ENCODE results near the gene RERE.
"Not testable (repeated sequence)": the region's sequence is repeated elsewhere in the genome, so short reads cannot be mapped to it uniquely, and the experiment has no call there.

RERE gene

DNA sequence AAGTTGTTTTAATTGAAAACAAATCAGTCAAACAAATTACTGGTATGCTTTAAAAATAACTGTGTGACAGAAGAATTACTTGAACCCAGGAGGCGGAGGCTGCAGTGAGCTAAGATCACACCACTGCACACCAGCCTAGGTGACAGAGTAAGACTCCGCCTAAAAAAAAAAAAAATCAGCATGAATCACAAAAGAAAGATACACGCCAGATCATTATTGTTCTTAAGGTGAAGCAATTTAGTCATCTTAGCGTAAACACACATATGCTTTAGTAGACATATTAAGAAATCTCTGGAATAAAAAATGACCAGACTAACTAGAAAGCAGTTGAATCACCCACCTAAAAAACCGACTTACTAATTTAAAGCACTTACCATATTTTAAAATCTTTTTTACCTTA is 20.2 kb downstream of the RERE start:
- no peak for DNase-seq (ENCODE audit: low read depth)

DNA sequence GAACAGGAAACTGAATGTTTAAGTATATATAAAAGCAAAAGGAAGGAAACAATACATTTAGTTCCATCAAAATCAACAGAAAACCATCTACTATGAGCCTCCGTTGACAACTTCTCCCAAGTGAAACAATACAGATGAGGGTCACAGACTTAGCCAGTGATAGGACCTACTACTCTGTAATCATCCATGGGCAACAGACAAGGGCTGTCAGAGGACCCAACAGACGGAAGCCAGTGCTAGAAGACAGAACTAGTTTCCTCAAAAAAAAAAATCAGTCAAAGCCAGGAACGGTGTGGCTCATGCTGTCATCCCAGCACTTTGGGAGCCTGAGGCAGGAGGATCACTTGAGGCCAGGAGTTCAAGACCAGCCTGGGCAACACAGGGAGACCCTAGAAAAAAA is 20.6 kb downstream of the RERE start:
- no peak for DNase-seq (ENCODE audit: low read depth)

DNA sequence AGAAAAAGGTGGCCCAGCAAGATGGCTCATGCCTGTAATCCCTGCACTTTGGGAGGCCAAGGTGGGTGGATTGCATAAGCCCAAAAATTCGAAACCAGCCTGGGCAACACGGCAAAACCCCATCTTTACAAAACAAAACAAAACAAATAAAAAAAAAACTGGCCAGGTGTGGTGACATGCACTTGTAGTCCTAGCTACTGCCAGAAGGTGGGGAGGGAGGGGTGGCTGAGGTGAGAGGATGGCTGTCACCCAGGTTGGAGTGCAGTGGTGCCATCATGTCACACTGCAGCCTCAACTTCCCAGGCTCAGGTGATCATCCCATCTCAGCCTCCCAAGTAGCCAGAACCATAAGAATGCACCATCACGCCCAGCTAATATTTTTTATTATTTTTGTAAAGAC is 22.8 kb downstream of the RERE start:
- DNase-seq (ENCODE audit: low read depth), result no peak

DNA sequence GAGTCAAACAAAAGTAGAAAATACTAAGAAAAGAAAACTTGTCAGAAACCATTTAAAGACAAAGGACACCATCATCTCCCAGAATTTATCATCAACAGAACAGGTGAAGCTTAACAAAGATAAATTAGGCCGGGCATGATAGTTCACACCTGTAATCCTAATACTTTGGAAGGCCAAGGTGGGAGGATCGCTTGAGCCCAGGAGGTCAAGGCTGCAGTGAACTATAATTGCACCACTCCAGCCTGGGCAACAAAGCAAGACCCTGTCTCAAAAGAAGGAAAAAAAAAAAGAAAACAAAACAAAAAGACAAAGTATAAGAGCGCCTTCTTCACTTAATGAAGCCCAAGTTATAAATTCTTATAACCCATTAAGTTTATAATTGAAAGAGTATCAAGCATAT is 25.6 kb downstream of the RERE start:
- no peak for DNase-seq (ENCODE audit: low read depth)

DNA sequence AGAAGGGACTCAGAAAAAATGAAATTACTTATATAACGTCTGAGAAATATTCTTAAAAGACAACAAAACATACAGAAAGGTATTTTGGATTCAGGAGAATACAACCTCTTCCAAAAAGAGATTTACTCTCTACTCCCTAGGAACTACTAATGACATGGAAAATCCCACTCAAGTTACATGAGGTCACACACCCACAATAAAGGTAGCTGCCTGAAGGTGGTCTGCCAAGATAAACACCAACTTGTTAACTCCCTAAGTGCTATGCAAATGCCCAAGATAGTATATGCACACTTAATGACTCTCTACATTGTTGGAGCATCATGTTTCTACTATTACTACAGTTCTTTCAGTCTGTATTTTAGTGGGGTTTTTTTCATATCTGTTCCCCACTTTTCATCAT is 26.5 kb downstream of the RERE start:
- no peak for DNase-seq (ENCODE audit: low read depth)

DNA sequence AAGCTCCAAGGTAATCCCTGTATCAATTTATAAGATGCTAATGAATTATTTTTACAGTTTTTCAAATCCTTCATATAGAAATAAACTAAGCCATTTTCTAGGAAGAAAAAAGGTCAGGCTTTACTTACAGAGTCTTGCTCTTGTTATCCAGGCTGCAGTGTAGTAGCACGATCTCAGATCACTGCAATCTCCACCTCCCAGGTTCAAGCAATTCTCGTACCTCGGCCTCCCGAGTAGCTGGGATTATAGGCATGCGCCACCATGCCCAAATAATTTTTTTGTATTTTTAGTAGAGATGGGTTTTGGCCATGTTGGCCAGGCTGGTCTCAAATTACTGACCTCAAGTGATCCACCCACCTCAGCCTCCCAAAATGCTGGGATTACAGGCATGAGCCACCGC is 27.0 kb downstream of the RERE start:
- no peak for DNase-seq (ENCODE audit: low read depth)

DNA sequence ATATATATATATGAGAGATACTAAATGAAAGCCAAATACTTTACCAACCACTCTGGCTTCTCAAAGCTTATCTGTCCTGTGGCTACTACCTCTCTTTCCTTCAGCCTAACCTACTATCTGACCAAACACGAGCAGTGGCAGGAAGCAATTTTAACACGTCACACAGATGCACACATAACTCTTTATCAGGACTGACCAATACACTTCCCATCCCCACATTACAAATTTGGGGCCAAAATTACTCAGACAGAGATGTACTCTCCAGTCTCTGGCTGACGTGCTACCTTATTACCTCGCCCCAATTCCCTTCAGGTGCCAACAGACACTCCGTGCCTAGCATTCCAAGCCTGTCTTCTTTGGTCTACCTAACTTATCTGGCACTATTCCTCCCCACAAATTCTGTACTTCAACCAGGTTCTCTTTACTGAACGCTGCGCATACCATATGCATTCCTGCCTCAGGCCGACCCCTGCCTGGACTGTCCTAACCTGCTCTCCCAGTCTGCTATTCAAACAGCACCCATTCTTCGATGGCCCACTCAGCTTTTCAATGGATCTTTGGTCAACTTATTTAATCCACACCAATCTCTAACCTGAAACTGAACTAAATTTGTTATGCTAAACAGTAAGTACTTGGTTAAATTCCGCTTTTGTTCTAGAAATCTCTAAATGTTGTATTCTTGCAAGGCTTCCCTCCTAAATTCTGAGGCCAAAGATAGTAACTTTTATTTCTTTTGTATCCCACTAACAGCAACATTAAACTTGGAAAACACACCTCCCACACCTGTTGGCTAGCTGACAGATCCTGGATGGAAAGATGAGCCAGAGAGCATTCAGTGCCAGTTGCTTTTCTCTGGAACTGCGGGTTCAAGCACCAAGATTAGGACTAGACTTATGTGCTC is 27.9 kb downstream of the RERE start:
- DNase-seq (ENCODE audit: low read depth), result no peak

DNA sequence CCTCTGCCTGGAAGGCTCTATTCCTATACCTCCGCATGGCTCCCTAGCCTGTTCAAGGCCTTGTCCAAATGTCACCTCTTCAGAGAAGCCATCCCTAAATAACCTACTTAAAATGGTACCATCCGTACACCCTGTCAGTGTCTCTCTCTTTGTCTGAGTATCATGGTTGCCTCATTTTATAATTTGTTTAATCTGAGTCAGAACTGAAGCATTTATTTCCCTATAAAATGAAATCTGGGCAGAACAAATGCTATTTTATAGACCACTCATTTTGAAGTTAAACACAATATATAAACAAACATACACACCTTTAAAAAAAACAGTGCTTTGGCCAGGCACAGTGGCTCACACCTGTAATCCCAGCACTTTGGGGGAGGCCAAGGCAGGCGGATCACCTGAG is 30.2 kb downstream of the RERE start:
- DNase-seq (ENCODE audit: low read depth), result no peak

DNA sequence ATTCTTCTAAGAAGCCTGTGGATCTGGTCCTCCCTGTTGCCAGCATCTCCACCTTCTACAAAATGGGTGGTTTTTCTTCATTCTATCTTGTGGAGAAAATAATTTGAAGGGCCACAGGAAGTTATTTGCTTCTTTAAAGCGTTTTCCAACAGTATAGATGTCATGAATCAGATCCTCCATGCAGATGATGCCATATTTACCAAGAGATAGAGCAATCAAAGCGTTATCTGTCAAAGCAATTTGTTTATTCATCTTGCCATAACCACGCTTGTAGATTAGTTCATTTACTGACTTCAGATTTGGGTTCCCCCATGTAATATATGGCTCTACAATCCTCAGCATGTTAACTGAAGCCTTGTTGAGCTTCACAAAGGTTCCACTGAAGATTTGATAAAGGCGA is 31.2 kb downstream of the RERE start:
- DNase-seq (ENCODE audit: low read depth), result not testable (repeated sequence)

DNA sequence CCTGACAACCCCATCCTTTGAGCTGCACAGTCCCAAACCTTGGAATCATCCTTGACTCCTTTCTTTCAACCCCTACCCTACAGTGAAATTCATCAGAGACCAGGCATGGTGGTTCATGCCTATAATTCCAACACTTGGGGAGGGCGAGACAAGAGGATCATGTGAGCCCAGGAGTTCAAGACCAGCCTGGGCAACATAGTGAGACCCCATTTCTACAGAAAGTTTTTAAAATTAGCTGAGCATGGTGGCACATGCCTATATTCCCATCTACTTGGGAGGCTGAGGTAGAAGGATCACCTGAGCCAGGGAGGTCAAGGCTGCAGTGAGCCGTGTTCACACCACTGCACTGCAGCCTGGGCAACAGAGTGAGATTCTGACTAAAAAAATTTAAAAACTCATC is 34.5 kb downstream of the RERE start:
- DNase-seq (ENCODE audit: low read depth), result no peak

DNA sequence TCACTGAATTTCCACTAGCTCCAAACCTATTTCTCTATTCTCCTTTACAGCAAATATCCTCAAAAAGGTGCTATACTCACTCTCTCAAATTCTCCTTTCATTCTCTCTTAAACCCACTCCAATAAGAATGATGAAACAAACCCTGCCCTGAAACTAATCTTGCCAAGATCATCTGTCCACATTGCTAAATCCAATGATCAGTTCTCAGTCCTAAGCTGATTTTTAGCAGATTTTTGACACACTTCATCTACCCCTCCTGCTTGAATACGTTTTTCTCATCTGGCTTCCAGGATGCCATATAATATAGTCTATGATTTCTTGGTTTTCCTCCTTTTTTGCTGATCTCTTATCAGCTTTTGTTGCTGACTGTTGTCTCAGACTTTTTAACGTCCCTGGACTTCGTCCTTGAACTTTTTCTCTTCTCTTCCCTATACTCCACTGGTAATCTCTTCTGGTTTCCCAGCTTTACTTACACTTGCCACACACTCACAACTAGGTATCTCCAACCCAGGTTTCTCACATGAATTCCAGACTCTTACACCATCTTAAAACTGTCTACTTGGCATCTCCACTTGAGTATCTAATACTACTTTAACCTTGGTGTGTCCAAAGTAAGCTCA is 35.3 kb downstream of the RERE start:
- DNase-seq (ENCODE audit: low read depth), result no peak

DNA sequence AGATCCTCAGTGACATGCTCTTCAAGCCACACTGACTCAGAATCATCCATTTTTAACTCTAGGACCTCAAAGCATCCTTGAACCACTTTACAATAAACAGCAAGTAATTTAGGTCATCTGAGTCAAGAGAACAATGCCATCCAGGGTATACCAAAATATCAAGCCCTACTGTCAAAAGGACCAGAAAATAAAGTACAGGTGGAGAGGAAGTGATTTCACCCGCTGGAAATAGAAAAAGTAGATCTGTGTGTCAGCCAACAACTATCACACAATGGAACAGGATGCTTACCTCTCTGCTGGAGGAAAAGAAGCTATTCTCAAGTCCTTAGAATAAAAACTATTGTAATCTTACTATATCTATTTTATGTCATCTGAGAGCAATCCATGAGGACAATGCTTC is 37.0 kb downstream of the RERE start:
- no peak for DNase-seq (ENCODE audit: low read depth)

DNA sequence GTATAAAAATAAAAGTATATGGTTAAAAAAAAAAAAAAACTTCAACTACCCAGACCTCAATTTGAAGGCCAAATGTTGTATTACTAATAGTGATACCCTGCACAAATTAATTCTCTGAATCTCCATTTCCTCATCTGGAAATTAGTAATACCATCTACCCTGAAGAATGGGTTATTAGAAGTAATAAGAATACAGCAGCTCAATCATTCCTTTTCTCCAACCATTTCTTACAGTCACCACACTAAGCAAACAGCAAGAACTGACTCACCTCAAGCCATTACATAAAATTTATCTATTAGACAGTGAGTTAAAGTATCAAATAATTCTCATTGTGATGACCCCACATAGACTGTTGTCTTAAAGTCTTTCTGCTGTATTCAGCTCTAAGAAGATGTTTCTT is 39.6 kb downstream of the RERE start:
- no peak for DNase-seq (ENCODE audit: low read depth)

DNA sequence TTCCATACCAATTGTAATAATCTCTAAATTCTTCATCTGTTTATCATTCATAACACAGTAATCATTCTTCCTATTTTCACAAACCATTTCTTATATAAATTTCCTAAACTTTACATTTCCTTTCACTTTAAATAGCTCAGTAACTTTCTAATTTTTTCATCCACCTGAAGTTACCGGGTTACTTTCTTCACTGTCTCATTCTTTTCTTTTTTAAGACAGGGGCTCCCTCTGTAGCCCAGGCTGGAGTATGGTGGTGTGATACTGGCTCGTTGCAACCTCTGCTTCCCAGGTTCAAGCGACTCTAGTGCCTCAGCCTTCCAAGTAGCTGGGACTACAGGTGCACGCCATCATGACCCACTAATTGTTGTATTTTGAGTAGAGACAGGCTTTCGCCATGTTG is 41.3 kb downstream of the RERE start:
- DNase-seq (ENCODE audit: low read depth), result no peak

DNA sequence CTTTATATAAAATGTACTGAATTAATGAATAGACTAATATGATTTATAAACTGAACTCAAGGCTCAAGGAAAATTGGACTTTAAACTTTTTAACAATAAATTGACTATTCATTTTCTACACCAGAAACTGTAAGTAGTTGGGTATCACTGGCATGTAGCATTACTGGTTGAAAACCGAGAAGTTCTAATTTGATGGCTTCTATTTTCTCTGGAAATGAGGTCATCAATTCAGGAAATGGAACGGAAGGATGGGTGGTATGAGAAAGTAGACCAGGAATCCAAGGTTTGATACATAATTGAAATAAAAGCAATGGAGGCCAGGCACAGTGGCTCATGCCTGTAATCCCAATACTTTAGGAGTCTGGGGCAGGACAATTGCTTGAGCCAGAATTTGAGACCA is 50.4 kb downstream of the RERE start:
- no peak for DNase-seq (ENCODE audit: low read depth)

DNA sequence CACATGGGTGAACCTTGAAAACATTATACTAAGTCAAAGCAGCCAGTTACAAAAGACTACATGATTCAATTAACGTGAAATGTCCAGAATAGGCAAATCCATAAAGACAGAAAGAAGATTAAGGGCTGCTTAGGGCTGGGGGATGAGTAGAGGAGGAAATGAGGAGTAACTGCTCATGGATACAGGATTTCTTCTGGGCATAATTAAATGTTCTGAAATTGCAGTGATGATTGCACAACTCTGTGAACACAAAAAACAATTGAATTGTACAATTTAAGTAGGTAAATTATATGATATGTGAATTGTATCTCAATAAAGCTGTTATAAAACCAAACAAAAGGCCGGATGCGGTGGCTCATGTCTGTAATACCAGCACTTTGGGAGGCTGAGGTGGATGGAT is 52.2 kb downstream of the RERE start:
- no peak for DNase-seq (ENCODE audit: low read depth)

DNA sequence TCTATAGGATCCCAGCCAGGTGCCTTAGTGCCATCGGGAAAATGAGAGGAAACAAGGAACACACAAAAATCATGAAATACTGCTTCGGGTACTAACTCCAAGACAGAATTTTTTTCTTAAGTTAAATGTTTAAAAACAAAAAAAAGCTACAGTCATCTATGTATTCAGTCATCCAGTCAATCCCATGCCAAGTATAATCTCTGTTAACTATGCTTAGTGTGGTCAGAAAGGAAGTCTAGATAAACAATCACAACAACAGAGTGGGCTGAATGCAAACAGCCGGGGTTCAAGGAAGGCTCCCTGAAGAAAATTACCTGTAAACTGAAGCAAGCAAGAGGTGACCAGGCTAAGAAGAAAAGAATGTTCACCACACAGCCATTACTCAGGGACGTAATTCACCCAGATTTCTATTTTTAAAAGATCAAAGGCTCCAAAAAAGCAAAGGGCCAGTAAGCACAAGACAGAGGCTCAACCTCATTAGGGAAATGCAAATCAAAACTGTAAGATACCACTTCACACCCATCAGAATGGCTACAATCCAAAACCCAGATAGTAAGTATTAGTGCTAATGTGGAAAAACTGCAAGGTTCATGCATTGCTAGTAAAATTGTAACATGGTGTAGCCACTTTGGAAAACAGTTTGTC is 53.0 kb downstream of the RERE start:
- no peak for DNase-seq (ENCODE audit: low read depth)

DNA sequence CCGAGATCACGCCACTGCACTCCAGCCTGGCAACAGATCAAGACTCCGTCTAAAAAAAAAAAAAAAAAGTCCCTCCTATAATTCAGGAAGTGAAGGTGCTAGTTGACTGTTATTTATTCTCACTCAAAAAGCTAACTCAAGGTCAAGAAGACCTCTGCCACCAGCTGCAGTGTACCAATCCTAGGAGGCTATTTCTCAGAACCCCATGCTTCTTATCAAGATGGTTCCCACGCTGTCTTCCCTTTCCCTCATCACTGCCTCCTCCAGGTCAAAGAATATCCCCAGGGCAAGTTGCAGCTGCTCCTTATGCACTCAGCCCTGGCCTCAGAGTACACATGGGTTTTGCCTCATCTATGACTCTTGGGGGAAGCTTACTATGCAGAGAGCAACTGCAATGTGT is 53.6 kb downstream of the RERE start:
- DNase-seq (ENCODE audit: low read depth), result no peak

DNA sequence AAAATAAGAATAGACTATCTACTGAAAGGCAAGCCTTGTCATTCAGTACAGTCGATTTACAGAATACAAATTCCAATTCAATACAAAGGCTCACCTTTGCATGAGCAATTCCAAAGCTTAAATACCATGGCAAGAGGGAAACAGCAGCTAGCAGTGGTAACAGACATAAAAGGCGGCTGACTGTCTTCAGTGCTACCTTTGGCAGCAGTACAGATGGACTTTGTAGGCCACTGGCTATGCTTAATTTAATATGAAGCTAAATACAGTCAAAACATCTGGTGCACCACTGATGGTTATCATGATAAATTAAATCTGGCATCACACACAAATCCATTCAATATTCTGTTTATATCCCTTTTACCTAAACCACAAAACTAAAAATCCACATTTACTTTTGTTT is 62.4 kb downstream of the RERE start:
- no peak for DNase-seq (ENCODE audit: low read depth)

DNA sequence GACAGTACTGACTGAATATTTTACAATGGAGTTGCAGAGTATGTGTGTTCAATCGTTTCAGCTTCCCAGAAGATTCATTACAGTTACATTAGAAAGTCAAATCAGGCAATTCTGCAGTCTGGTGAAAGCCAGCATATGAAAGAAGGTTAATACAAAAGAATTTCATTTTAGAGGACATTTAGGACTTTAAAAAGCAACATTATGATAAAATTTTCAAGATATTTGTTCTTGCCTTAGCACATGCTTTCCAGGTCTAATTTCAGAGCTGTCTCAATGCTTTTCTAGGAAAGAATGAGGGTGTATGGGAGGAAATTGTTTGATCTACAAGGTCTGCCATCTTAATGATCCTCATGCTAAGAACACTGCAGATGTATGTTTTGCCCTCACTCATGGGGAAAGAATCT is 63.2 kb downstream of the RERE start:
- no peak for DNase-seq (ENCODE audit: low read depth)

DNA sequence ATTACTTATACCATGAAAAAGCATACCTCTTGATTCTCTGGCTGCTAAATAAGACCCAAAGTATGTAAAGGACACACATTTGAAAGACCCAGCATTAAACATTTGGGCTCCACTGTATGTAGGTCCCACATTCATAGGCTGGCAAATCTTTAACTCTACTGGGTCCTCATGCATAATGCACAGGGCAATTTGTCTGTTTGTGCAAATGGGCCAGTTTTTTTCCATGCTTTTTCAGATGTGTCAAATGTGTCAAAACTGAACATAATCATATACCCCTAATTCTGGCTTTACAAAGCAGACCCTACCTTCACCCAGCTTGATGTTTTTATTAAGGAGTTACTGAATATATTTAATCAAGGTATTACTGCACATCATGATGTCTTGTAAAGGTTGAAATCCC is 63.7 kb downstream of the RERE start:
- no peak for DNase-seq (ENCODE audit: low read depth)

DNA sequence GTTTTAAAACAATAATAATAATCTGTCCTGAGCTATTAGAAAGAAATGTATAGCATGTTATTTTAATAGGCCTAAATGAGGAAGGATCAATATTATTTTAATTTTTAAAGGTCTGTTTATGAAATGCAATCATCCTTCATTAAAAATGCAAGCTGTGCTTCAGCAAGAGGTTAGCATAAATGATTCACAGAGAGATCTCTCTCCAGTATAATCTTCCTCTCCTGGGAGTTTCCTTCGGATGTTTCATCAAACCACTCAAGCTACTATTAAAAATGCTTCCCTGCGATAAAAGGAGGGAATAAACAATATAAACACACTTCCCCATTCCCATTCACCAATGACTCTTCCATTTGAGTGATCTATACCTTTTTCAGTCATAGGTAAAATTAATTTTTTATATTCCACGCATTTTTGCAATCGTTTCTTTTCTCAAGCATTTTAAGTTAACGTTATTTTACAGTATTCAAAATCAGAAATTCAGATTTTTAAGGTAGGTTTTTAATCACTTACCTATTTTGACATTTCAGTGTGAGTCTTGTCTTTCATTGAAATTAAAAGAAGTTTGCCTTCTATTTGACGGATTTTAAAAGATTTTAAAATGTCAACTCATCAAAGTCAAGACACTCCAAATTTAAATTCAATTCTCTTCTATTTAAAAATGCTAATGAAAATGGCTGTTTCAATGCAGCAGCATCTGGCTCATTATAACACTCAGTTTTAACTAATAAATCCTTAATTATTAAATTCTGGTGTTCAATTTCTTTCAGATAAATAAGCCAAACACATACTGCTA is 64.3 kb downstream of the RERE start:
- DNase-seq (ENCODE audit: low read depth), result no peak

DNA sequence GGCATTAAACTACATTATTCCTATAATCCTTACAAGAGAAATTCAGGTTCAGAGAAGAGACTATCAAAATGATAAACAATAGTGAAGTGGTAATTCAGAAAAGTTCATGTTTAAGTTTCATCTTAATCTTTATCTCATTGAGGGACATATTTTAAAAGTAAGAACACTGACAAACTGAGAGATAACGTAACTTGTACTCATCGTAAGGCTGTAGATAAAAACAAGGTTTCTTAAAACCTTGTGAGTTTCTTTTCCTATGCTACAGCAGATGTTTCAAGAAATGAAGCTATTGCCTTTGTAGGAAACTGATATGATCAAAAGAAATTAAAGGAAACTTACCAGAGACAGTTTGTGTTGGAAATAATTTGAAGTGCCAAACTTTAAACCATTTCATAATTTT is 65.0 kb downstream of the RERE start:
- DNase-seq (ENCODE audit: low read depth), result no peak
